Kasumi-1 (cell line): ENCODE data around the gene JAM2.
A peak's percentile ranks its signal among the peaks of the same experiment; 100 is the strongest.
"Not testable (repeated sequence)": the region's sequence is repeated elsewhere in the genome, so short reads cannot be mapped to it uniquely, and the experiment has no call there.

Experiments used
- DNase-seq, 2 experiments: peaks; one replicate each; lab custom pipeline; 2025; lab: John Stamatoyannopoulos, UW

The JAM2 gene

GRCh38 chr21:25646474-25646873 lies 7.4 kb downstream of the JAM2 start:
- no peak for DNase-seq

- DNase-seq, result peak; percentile 78 to 89
Observed at GRCh38 chr21:25647647-25648046, 8.6 kb downstream of the JAM2 start.

- no peak for DNase-seq
Observed at GRCh38 chr21:25649146-25649545, 10.1 kb downstream of the JAM2 start.

GRCh38 chr21:25656412-25656811 lies 17.4 kb downstream of the JAM2 start:
- DNase-seq, result no peak

- no peak for DNase-seq
Observed at GRCh38 chr21:25657140-25657539, 18.1 kb downstream of the JAM2 start.

GRCh38 chr21:25658427-25659035 lies 19.5 kb downstream of the JAM2 start:
- DNase-seq, result no peak

GRCh38 chr21:25660233-25660632 lies 21.2 kb downstream of the JAM2 start:
- DNase-seq, result no peak

- DNase-seq, result no peak
Observed at GRCh38 chr21:25664491-25664931, 25.5 kb downstream of the JAM2 start.

GRCh38 chr21:25670726-25671125 lies 31.7 kb downstream of the JAM2 start:
- peak in 1 of 2 experiments; percentile 1 for DNase-seq

GRCh38 chr21:25676451-25676850 lies 37.4 kb downstream of the JAM2 start:
- no peak for DNase-seq

- DNase-seq, result no peak
Observed at GRCh38 chr21:25682382-25682781, 43.3 kb downstream of the JAM2 start.

- no peak for DNase-seq
Observed at GRCh38 chr21:25687787-25688186, 48.7 kb downstream of the JAM2 start.

- no peak for DNase-seq
Observed at GRCh38 chr21:25688275-25689155, 49.5 kb downstream of the JAM2 start.

- no peak for DNase-seq
Observed at GRCh38 chr21:25689226-25689625, 50.2 kb downstream of the JAM2 start.

GRCh38 chr21:25691976-25692375 lies 52.9 kb downstream of the JAM2 start:
- DNase-seq, result no peak

- DNase-seq, result not testable (repeated sequence)
Observed at GRCh38 chr21:25695461-25695860, 56.4 kb downstream of the JAM2 start.

GRCh38 chr21:25700741-25701140 lies 61.7 kb downstream of the JAM2 start:
- no peak for DNase-seq

GRCh38 chr21:25701529-25701928 lies 62.5 kb downstream of the JAM2 start:
- DNase-seq, result peak; percentile 24 to 25

GRCh38 chr21:25708467-25709065 lies 69.5 kb downstream of the JAM2 start:
- peak; percentile 49 to 72 for DNase-seq

- no peak for DNase-seq
Observed at GRCh38 chr21:25709684-25710265, 70.7 kb downstream of the JAM2 start.

- no peak for DNase-seq
Observed at GRCh38 chr21:25710550-25710949, 71.5 kb downstream of the JAM2 start.

- DNase-seq, result not testable (repeated sequence)
Observed at GRCh38 chr21:25714066-25714465, 75.0 kb downstream of the JAM2 start.
